ENCODE results near the gene MTA1.

Gene MTA1

DNA sequence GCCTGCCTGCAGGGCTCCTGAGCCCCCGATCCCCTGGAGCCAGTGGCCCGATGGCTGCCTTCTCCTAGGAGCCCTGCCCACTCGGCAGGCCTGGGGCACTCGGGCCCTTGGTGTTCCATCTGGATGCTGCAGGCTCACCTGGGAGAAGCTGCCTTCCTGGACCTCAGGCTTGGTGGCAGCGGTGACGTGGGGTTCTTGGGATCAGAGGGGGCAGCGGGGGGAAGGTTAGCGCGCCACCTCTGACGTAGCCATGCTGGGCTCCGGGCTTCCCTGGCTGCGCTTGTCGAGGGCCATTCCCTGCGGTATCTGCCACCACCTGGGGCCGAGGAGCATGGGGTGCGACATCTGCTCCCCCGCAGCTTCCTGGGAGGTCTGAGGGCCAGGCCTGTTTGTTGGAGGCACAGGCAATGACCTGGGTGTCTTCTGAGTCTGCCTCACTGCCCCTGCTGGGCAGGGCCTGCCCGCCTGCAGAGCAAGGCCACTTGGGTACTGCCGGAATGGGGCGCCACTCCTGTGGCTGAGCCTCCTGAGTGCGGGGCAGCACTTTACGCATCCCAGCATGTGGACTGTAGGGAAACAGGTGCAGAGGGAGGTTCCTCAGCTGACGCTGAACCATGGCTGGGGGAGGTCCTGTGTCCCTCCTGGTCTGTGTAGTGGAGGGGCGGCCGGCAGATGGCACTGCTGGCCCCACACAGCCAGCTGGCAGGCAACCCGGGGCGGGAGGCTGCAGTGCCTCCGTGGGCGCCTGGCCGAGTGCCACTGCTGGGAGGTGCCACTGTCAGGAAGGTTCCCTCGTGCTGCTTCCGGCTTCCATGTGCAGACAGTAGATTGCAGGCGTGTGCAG, 20.3 kb downstream of the MTA1 start:
- H3K9me3 Mint-ChIP-seq = peaks cover 15% of the 10 kb centered on the region
- peaks cover 42% of the 10 kb centered on the region for H3K36me3 Mint-ChIP-seq (ENCODE audit: low read depth)
- TF ChIP-seq, protein P1, sequence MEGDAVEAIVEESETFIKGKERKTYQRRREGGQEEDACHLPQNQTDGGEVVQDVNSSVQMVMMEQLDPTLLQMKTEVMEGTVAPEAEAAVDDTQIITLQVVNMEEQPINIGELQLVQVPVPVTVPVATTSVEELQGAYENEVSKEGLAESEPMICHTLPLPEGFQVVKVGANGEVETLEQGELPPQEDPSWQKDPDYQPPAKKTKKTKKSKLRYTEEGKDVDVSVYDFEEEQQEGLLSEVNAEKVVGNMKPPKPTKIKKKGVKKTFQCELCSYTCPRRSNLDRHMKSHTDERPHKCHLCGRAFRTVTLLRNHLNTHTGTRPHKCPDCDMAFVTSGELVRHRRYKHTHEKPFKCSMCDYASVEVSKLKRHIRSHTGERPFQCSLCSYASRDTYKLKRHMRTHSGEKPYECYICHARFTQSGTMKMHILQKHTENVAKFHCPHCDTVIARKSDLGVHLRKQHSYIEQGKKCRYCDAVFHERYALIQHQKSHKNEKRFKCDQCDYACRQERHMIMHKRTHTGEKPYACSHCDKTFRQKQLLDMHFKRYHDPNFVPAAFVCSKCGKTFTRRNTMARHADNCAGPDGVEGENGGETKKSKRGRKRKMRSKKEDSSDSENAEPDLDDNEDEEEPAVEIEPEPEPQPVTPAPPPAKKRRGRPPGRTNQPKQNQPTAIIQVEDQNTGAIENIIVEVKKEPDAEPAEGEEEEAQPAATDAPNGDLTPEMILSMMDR (IDR thresholded peaks at IDR 0.05) = no peak
- no peaks in the 10 kb centered on the region for H3K27me3 Mint-ChIP-seq (ENCODE audit: low read depth, poor library complexity)
- no peak overlapping the region for H3K27ac Mint-ChIP-seq
- no peak for DNase-seq
- H3K4me1 Mint-ChIP-seq = peaks cover 5% of the 10 kb centered on the region
- no peak overlapping the region for H3K4me3 Mint-ChIP-seq

DNA sequence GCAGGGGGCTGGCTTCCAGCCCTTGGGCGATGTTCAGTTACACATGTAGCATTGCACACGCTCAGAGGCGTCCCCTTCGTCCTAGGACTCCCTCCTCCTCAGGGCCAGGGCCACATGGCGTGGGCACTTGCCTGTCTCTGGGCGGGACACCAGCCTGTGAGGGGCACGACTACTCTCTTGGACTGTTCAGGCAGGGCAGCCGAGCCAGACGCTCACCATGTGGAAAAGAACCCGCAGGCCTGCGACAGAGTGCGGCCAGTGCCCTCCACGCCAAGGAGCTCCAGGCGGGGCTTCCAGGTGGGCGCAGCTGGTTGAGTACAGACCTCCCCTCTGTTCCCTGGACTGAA, 20.9 kb downstream of the MTA1 start:
- Mint-ChIP-seq H3K9me3 (peaks cover 9% of the 10 kb centered on the region), H3K27ac (no peak overlapping the region), H3K36me3 (ENCODE audit: low read depth) (peaks cover 36% of the 10 kb centered on the region), H3K27me3 (ENCODE audit: low read depth, poor library complexity) (no peaks in the 10 kb centered on the region), H3K4me3 (no peak overlapping the region), H3K4me1 (peaks cover 7% of the 10 kb centered on the region)
- DNase-seq = no peak
- TF ChIP-seq, protein P1 (IDR thresholded peaks at IDR 0.05) = no peak

DNA sequence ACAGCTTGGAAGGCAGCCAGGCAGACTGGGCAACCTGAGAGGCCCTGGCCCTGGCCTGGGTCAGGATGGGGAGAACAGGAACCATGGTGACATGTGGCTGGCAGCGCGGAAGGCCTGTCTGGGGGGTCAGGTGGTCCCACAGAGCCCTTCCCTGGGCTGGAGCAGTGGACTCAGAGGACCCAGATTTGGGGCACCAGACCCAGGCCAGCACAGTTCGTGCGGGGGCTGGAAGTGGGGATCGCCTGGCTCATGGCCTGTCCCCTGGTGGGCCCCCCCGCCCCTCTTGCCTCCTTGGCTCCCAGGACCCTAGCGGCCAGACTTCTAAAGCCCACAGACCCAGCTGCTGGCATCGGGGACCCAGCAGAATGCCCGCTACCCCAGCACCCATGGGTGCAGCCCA, 21.4 kb downstream of the MTA1 start:
- H3K4me1 Mint-ChIP-seq = peaks cover 11% of the 10 kb centered on the region
- peaks cover 4% of the 10 kb centered on the region for H3K9me3 Mint-ChIP-seq
- TF ChIP-seq, protein P1 (IDR thresholded peaks at IDR 0.05) = no peak
- H3K4me3 Mint-ChIP-seq = no peak overlapping the region
- no peaks in the 10 kb centered on the region for H3K27me3 Mint-ChIP-seq (ENCODE audit: low read depth, poor library complexity)
- no peak overlapping the region for H3K27ac Mint-ChIP-seq
- DNase-seq = no peak
- H3K36me3 Mint-ChIP-seq (ENCODE audit: low read depth) = peaks cover 31% of the 10 kb centered on the region

DNA sequence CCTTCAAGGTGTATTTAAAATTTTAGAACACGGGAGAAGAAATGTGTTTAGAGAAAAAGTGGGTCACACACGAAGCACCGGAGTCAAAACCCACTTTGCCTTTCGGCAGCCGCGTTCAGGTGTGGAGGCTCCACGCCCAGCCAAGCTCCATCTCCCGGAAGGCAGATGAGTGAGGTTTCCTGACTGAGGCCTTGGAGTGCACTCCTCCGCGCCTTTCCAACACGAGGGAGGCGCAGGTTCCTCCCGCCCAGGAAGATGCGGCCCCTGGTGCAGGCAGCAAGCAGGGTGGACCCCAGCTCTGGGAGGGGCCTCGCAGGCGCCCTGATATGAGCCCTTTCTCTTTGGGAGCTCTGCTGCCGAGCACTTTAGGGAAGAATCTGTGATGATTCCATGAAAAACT, 22.5 kb downstream of the MTA1 start:
- peak overlapping the region; percentile 64 for H3K27ac Mint-ChIP-seq
- no peaks in the 10 kb centered on the region for H3K27me3 Mint-ChIP-seq (ENCODE audit: low read depth, poor library complexity)
- H3K36me3 Mint-ChIP-seq (ENCODE audit: low read depth) = peaks cover 20% of the 10 kb centered on the region
- no peak for DNase-seq
- peaks cover 15% of the 10 kb centered on the region for H3K4me1 Mint-ChIP-seq
- TF ChIP-seq, protein P1 (IDR thresholded peaks at IDR 0.05) = no peak
- H3K4me3 Mint-ChIP-seq = no peak overlapping the region
- no peaks in the 10 kb centered on the region for H3K9me3 Mint-ChIP-seq

DNA sequence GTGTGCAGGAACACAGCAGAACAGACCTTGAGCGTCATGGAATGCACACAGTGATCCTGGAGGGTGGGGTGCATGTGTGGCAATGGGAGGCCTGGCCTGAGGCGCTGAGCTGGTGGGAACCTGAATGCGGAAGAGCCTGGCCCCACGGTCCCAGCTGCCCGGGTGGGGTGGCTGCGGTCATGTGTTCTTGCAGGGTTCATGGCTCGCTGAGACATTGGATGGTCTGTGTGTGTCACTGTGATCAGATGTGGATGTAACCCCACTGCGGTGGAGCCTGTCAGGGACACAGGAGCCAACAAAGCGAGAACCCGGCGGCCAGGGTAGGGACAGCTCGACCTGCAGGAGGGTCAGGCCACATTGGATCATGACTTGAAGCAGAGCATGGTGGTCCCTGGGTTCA, 23.2 kb downstream of the MTA1 start:
- peak overlapping the region; percentile 64 for H3K27ac Mint-ChIP-seq
- no peaks in the 10 kb centered on the region for H3K27me3 Mint-ChIP-seq (ENCODE audit: low read depth, poor library complexity)
- DNase-seq = no peak
- no peak overlapping the region for H3K4me3 Mint-ChIP-seq
- peaks cover 20% of the 10 kb centered on the region for H3K36me3 Mint-ChIP-seq (ENCODE audit: low read depth)
- TF ChIP-seq, protein P1 (IDR thresholded peaks at IDR 0.05) = no peak
- H3K4me1 Mint-ChIP-seq = peaks cover 15% of the 10 kb centered on the region
- no peaks in the 10 kb centered on the region for H3K9me3 Mint-ChIP-seq

DNA sequence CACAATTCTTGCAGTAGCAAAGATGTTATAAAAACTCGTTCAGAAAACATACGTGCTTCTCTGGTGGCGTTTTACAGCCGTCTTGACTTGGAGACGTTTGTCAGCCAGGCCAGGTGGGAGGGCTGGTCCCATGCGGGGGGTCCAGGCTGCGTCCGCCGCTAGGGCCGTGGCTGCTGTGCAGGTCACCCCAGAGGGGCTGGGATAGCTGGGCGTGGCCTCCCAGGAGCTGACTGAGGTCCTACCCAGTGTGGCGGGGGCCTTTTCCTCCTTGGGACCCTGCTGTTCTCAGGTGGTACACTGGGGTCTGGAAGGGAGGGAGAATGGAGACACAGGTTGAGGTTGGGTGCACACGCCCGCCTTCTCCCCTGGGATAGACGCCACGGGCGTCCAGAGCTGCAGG, 25.2 kb downstream of the MTA1 start:
- no peaks in the 10 kb centered on the region for H3K27me3 Mint-ChIP-seq (ENCODE audit: low read depth, poor library complexity)
- H3K27ac Mint-ChIP-seq = no peak overlapping the region
- no peaks in the 10 kb centered on the region for H3K9me3 Mint-ChIP-seq
- TF ChIP-seq, protein P1 (IDR thresholded peaks at IDR 0.05) = no peak
- H3K36me3 Mint-ChIP-seq (ENCODE audit: low read depth) = peaks cover 20% of the 10 kb centered on the region
- no peak for DNase-seq
- no peak overlapping the region for H3K4me3 Mint-ChIP-seq
- H3K4me1 Mint-ChIP-seq = peaks cover 15% of the 10 kb centered on the region
